Stimulated activated memory B cell treated with anti-CD40 and anti-IgM and Interleukin-4, amounts not matched to agents 10 μg/mL and 1 μg/mL and 100 μg/mL, for 72 hours (primary cell): ENCODE data around the gene ASPRV1.

Experiments used
- ATAC-seq: fragments of 150-1000 bp; cut with Tn5 transposase; 2 replicates; pipeline ENCODE4 v1.10.0; 2021
- H3K27ac Mint-ChIP-seq: one replicate; pipeline ENCODE4 v1.8.0; 2022; ENCODE audit warnings: mild to moderate bottlenecking, mixed read lengths
- H3K27me3 Mint-ChIP-seq: one replicate; pipeline ENCODE4 v1.8.0; 2022; ENCODE audit warnings: mixed read lengths
- H3K36me3 Mint-ChIP-seq: one replicate; pipeline ENCODE4 v1.8.0; 2022; ENCODE audit warnings: mixed read lengths
- H3K4me1 Mint-ChIP-seq: one replicate; pipeline ENCODE4 v1.8.0; 2022; ENCODE audit warnings: mixed read lengths
- H3K4me3 Mint-ChIP-seq: one replicate; pipeline ENCODE4 v1.8.0; 2022; ENCODE audit warnings: mild to moderate bottlenecking, moderate library complexity, mixed read lengths
- H3K9me3 Mint-ChIP-seq: one replicate; pipeline ENCODE4 v1.8.0; 2022; ENCODE audit warnings: mixed read lengths

ASPRV1 gene

DNA sequence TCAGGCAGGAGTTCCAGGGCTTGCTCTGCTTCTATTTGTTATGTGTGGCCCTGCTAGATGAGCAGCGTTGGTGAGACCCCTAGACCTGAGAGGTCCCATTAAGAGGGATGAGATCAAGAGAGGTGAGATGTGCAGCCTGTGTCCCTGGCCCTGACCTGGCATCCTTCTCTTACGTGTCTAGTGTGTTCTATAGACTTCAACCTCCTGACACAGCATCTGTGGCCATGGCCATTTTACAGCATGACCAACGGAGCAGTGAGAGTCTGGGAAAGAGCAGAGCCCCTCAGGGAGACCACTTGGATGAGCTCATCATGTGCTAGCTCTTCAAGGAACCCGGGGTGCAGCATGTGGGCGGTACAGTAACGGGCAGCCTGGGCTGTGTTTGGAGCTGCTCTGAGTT is 32.7 kb upstream of the ASPRV1 start:
- H3K27ac Mint-ChIP-seq: no peak overlapping the region
- no peaks in the 10 kb centered on the region for H3K27me3 Mint-ChIP-seq
- no peak overlapping the region for H3K4me3 Mint-ChIP-seq
- H3K4me1 Mint-ChIP-seq: no peaks in the 10 kb centered on the region
- no peak for ATAC-seq
- H3K9me3 Mint-ChIP-seq: no peaks in the 10 kb centered on the region
- H3K36me3 Mint-ChIP-seq: peaks cover 47% of the 10 kb centered on the region

- H3K36me3 Mint-ChIP-seq: peaks cover 47% of the 10 kb centered on the region
- H3K27me3 Mint-ChIP-seq: no peaks in the 10 kb centered on the region
- H3K4me1 Mint-ChIP-seq: no peaks in the 10 kb centered on the region
- no peaks in the 10 kb centered on the region for H3K9me3 Mint-ChIP-seq
- ATAC-seq: no peak
- no peak overlapping the region for H3K27ac Mint-ChIP-seq
- no peak overlapping the region for H3K4me3 Mint-ChIP-seq
These were observed 32.3 kb upstream of the ASPRV1 start for GRCh38 chr2:69993708-69994107.

DNA sequence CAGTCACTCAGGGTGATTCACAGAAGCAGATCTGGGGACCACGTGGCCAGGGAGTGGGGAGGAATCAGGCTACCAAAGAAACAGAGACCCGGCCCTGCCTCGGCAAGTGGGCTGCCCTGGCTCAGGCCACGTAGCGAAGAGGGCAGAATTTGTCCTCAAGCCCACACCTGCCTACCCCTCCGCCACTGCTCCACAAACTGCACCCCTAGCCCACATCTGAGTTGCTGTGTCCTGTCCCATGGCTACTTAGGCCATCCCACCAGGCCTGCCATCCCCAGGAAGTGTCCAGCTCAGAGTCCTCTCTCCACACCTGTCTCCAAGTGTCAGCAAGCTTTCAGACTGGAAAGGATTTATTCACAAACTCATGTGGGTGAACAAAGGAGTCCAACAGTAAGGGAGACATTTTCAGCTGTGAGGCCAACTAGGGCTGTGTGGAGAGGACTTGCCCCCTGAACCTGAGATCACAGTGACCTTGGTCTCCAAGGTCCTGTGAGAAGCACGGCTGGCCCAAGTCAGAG is 31.7 kb upstream of the ASPRV1 start:
- H3K27me3 Mint-ChIP-seq: no peaks in the 10 kb centered on the region
- peaks cover 47% of the 10 kb centered on the region for H3K36me3 Mint-ChIP-seq
- no peaks in the 10 kb centered on the region for H3K9me3 Mint-ChIP-seq
- H3K4me3 Mint-ChIP-seq: no peak overlapping the region
- peaks cover 5% of the 10 kb centered on the region for H3K4me1 Mint-ChIP-seq
- ATAC-seq: no peak
- no peak overlapping the region for H3K27ac Mint-ChIP-seq

DNA sequence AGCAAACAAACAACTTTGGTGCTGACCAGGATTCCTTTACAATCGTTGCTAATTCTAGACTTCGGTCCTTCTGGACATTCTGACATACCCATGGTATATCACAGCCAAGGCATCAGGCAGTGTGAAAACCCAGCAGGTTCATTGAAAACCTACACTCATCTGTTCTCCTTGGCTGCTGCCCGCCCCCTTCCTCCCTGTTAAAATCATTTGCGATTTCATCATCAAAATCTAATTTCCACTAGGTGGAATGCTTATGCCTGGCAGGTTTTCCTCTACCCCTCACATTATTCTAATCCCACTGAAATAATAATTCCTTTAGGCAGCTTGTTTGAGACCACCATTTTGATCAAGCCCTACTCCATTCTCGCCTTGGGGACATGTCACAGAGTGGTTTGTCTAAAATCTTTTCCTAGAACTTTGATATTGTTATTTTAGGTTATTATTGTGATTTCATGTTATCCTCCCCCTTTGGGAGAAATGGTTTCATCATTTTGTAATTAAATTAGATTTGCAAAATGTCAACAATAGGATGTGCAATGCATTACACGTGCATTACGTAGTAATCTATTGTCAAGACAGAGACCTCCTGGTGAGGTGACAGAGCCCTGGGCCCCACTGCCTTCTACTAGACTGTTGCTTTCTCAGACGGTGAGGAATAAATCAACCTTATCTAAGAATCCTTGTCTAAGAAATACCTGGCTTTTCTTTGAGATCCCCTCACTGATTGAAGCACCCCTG is 31.0 kb upstream of the ASPRV1 start:
- Mint-ChIP-seq H3K4me3 (no peak overlapping the region), H3K27ac (no peak overlapping the region), H3K4me1 (peaks cover 6% of the 10 kb centered on the region), H3K9me3 (no peaks in the 10 kb centered on the region), H3K36me3 (peaks cover 47% of the 10 kb centered on the region), H3K27me3 (no peaks in the 10 kb centered on the region)
- ATAC-seq: no peak

- H3K4me3 Mint-ChIP-seq: no peak overlapping the region
- ATAC-seq: no peak
- H3K27ac Mint-ChIP-seq: no peak overlapping the region
- peaks cover 32% of the 10 kb centered on the region for H3K36me3 Mint-ChIP-seq
- no peaks in the 10 kb centered on the region for H3K27me3 Mint-ChIP-seq
- H3K4me1 Mint-ChIP-seq: peaks cover 6% of the 10 kb centered on the region
- H3K9me3 Mint-ChIP-seq: no peaks in the 10 kb centered on the region
These were observed 28.1 kb upstream of the ASPRV1 start for GRCh38 chr2:69989441-69990105.

GRCh38 chr2:69989009-69989408 is 27.6 kb upstream of the ASPRV1 start:
- no peaks in the 10 kb centered on the region for H3K9me3 Mint-ChIP-seq
- H3K4me3 Mint-ChIP-seq: no peak overlapping the region
- H3K27me3 Mint-ChIP-seq: no peaks in the 10 kb centered on the region
- H3K4me1 Mint-ChIP-seq: peaks cover 6% of the 10 kb centered on the region
- no peak for ATAC-seq
- peaks cover 27% of the 10 kb centered on the region for H3K36me3 Mint-ChIP-seq
- no peak overlapping the region for H3K27ac Mint-ChIP-seq

DNA sequence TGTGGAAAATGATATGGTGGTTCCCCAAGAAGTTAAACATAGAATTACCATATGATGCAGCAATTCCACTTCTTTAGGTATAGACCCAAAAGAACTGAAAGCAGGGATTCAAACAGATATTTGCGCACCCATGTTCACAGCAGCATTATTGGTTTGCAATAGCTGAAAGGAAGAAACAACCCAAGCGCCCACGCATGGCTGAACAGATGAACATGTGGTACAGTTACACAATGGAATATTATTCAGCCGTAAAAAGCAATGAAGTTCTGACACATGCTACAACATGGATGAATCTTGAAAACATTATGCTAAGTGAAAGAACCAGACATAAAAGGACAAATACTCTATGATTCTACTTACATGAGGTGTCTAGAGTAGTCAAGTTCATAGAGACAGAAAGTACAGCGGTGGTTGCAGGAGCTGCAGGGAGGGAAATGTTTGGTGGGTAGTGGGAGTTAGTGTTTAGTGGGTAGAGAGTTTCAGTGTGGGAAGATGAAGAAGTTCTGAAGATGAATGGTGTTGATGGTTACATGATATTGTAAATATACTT is 26.7 kb upstream of the ASPRV1 start:
- no peak for ATAC-seq
- no peak overlapping the region for H3K27ac Mint-ChIP-seq
- no peaks in the 10 kb centered on the region for H3K27me3 Mint-ChIP-seq
- peaks cover 6% of the 10 kb centered on the region for H3K4me1 Mint-ChIP-seq
- H3K9me3 Mint-ChIP-seq: no peaks in the 10 kb centered on the region
- H3K36me3 Mint-ChIP-seq: peaks cover 20% of the 10 kb centered on the region
- no peak overlapping the region for H3K4me3 Mint-ChIP-seq

GRCh38 chr2:69986691-69987090 is 25.3 kb upstream of the ASPRV1 start:
- H3K36me3 Mint-ChIP-seq: peaks cover 9% of the 10 kb centered on the region
- no peaks in the 10 kb centered on the region for H3K9me3 Mint-ChIP-seq
- H3K27me3 Mint-ChIP-seq: no peaks in the 10 kb centered on the region
- no peak for ATAC-seq
- peaks cover 6% of the 10 kb centered on the region for H3K4me1 Mint-ChIP-seq
- H3K27ac Mint-ChIP-seq: no peak overlapping the region
- no peak overlapping the region for H3K4me3 Mint-ChIP-seq

- H3K4me1 Mint-ChIP-seq: peaks cover 6% of the 10 kb centered on the region
- H3K4me3 Mint-ChIP-seq: no peak overlapping the region
- H3K36me3 Mint-ChIP-seq: peaks cover under 1% of the 10 kb centered on the region
- no peaks in the 10 kb centered on the region for H3K9me3 Mint-ChIP-seq
- H3K27ac Mint-ChIP-seq: no peak overlapping the region
- ATAC-seq: no peak
- H3K27me3 Mint-ChIP-seq: no peaks in the 10 kb centered on the region
These were observed 24.3 kb upstream of the ASPRV1 start for GRCh38 chr2:69985688-69986087.

DNA sequence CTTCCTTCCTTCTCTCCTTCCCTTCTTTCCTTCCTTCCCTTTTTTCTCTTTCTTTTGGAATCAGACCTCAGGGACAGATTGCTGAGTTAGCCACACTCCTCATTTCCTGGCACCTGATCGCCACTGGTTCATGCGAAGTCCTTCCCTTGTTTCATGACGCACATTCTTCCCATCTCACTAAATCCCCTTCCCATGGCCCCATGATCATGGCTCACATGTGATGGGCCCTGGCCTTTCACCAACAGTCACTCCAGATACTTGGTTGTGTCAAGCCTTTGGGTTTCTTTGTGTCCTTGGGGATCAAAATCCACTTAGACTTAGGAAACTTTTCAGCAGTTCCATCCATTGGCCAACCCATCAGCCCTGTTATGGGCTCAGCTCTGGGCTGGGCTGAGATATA is 23.8 kb upstream of the ASPRV1 start:
- no peaks in the 10 kb centered on the region for H3K9me3 Mint-ChIP-seq
- H3K4me1 Mint-ChIP-seq: peaks cover 6% of the 10 kb centered on the region
- no peaks in the 10 kb centered on the region for H3K27me3 Mint-ChIP-seq
- no peaks in the 10 kb centered on the region for H3K36me3 Mint-ChIP-seq
- H3K4me3 Mint-ChIP-seq: no peak overlapping the region
- no peak overlapping the region for H3K27ac Mint-ChIP-seq
- no peak for ATAC-seq

- Mint-ChIP-seq H3K27ac (no peak overlapping the region), H3K4me3 (no peak overlapping the region), H3K27me3 (no peaks in the 10 kb centered on the region), H3K4me1 (peaks cover 5% of the 10 kb centered on the region), H3K36me3 (no peaks in the 10 kb centered on the region), H3K9me3 (no peaks in the 10 kb centered on the region)
- ATAC-seq: no peak
These were observed 22.0 kb upstream of the ASPRV1 start for GRCh38 chr2:69983392-69983966.

- H3K4me1 Mint-ChIP-seq: no peaks in the 10 kb centered on the region
- no peak overlapping the region for H3K27ac Mint-ChIP-seq
- H3K27me3 Mint-ChIP-seq: no peaks in the 10 kb centered on the region
- H3K9me3 Mint-ChIP-seq: no peaks in the 10 kb centered on the region
- H3K36me3 Mint-ChIP-seq: no peaks in the 10 kb centered on the region
- H3K4me3 Mint-ChIP-seq: no peak overlapping the region
- ATAC-seq: no peak
These were observed 18.7 kb upstream of the ASPRV1 start for GRCh38 chr2:69979902-69980807.

GRCh38 chr2:69977906-69978482 is 16.6 kb upstream of the ASPRV1 start:
- no peaks in the 10 kb centered on the region for H3K4me1 Mint-ChIP-seq
- no peaks in the 10 kb centered on the region for H3K36me3 Mint-ChIP-seq
- no peaks in the 10 kb centered on the region for H3K27me3 Mint-ChIP-seq
- H3K27ac Mint-ChIP-seq: no peak overlapping the region
- no peaks in the 10 kb centered on the region for H3K9me3 Mint-ChIP-seq
- no peak overlapping the region for H3K4me3 Mint-ChIP-seq
- no peak for ATAC-seq

GRCh38 chr2:69977186-69977585 is 15.8 kb upstream of the ASPRV1 start:
- Mint-ChIP-seq H3K9me3 (no peaks in the 10 kb centered on the region), H3K27me3 (no peaks in the 10 kb centered on the region)
- no peak for ATAC-seq

More at GRCh38 chr2:69977186-69977585, 15.8 kb upstream of the ASPRV1 start:
- no peaks in the 10 kb centered on the region for H3K4me1 Mint-ChIP-seq
- H3K27ac Mint-ChIP-seq: no peak overlapping the region
- no peaks in the 10 kb centered on the region for H3K36me3 Mint-ChIP-seq
- no peak overlapping the region for H3K4me3 Mint-ChIP-seq
